NCI-H510A treated with DMSO at 0.1 percent for 48 hours (cell line): ENCODE results near the gene CDX2.

Experiments used
- DNase-seq: peaks from one replicate; lab custom pipeline; 2025; lab: John Stamatoyannopoulos, UW

CDX2 gene

GRCh38 chr13:27917121-27917947 is 51.8 kb downstream of the CDX2 start:
- DNase-seq, result peak; percentile 19

GRCh38 chr13:27915301-27916207 is 53.6 kb downstream of the CDX2 start:
- no peak for DNase-seq

GRCh38 chr13:27913160-27913559 is 56.0 kb downstream of the CDX2 start:
- no peak for DNase-seq

GRCh38 chr13:27911521-27911920 is 57.6 kb downstream of the CDX2 start:
- no peak for DNase-seq
